Liver (tissue), 3 donors: ENCODE data around the gene NIT1.

Source experiments
- JUND ChIP-seq, 2 donors: IDR thresholded peaks; 2 replicates each; pipeline ENCODE4 v1.6.1; 2016; ENCODE audit warnings: antibody characterized with exemption in 2 of 2
- TF ChIP-seq, protein P1 (sequence below): fragments of 150-350 bp; IDR thresholded peaks from 2 replicates; pipeline ENCODE4 v1.5.1; 2017; ENCODE audit warnings: improper control_type of control experiment, low read depth, low read length; ENCODE audit not compliant: missing input control
- donor health status: healthy.
- donor health status: healthy.

DNA sequence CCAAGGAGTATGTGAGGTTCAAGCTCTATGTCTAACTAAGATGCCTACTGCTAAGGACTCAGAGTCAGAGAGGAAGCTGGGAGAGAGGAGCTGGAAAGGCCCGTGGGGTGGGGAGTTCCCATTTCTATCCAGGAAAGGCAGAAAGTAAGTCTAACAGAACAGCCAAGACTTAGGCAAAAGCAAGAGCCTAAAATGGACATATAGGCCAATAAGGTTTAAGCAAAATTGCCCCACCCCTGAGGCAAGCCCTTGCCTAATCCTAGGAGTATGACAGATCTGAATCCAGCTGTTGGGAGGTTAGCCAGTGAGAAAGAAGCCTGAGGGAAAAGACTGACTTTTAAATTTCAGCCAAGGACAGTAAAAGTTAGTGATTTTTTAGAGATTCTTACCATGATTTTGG, 21.4 kb upstream of the NIT1 start:
- TF ChIP-seq, protein P1, sequence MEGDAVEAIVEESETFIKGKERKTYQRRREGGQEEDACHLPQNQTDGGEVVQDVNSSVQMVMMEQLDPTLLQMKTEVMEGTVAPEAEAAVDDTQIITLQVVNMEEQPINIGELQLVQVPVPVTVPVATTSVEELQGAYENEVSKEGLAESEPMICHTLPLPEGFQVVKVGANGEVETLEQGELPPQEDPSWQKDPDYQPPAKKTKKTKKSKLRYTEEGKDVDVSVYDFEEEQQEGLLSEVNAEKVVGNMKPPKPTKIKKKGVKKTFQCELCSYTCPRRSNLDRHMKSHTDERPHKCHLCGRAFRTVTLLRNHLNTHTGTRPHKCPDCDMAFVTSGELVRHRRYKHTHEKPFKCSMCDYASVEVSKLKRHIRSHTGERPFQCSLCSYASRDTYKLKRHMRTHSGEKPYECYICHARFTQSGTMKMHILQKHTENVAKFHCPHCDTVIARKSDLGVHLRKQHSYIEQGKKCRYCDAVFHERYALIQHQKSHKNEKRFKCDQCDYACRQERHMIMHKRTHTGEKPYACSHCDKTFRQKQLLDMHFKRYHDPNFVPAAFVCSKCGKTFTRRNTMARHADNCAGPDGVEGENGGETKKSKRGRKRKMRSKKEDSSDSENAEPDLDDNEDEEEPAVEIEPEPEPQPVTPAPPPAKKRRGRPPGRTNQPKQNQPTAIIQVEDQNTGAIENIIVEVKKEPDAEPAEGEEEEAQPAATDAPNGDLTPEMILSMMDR, result no peak
- no peak for TF ChIP-seq JUND (IDR thresholded peaks at IDR 0.05)
